ENCODE measurements around the gene ARHGEF11. TPM values are rescaled to one million over a fixed set of nuclear protein-coding genes. Genes with fewer than 3 reads are reported as not detected.

Gene ARHGEF11
- total RNA-seq, 6 experiments from 2014 or later = 21.3 to 24.8 (median 22.4) TPM

DNA sequence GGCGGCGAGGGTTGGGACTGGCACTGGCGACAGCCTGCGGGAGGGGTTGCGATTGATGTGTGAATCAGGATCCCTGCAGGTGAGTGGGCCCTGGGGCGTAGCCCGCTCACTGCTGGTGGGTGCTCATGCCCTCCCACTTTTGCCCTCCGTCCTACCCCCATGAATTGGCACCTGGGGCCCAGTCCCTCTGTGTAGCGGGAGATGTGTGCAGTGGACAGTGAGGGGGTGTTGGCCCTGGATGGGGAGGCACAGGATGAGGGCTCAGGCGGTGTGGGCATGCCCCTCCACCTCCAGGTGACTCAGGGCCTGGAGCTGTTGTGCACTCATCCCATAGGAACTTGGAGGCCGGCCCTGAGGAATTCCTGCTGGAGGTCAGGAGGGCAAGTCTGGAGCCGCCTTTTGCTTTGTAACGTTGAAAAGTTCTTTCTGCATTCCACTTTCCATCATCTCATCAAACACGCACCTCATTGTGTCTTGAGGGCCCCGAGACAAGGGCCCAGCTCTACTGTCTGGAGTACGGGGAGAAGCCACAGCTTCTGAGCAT is 149.0 kb downstream of the ARHGEF11 start:
- H3K4me1 Mint-ChIP-seq (ENCODE audit: low read depth) = peaks cover 58% of the 10 kb centered on the region
- no peaks in the 10 kb centered on the region; the same call in none of the 2 replicates for H3K27me3 Mint-ChIP-seq (ENCODE audit: insufficient read depth)
- TF ChIP-seq, protein P1, sequence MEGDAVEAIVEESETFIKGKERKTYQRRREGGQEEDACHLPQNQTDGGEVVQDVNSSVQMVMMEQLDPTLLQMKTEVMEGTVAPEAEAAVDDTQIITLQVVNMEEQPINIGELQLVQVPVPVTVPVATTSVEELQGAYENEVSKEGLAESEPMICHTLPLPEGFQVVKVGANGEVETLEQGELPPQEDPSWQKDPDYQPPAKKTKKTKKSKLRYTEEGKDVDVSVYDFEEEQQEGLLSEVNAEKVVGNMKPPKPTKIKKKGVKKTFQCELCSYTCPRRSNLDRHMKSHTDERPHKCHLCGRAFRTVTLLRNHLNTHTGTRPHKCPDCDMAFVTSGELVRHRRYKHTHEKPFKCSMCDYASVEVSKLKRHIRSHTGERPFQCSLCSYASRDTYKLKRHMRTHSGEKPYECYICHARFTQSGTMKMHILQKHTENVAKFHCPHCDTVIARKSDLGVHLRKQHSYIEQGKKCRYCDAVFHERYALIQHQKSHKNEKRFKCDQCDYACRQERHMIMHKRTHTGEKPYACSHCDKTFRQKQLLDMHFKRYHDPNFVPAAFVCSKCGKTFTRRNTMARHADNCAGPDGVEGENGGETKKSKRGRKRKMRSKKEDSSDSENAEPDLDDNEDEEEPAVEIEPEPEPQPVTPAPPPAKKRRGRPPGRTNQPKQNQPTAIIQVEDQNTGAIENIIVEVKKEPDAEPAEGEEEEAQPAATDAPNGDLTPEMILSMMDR (IDR thresholded peaks at IDR 0.05) = no peak
- peaks cover 7% of the 10 kb centered on the region; the same call in 1 of the 2 replicates for H3K36me3 Mint-ChIP-seq (ENCODE audit: low read depth)
- no peaks in the 10 kb centered on the region for H3K9me3 Mint-ChIP-seq
- H3K27ac Mint-ChIP-seq = peak overlapping the region; percentile 95
- peak overlapping the region; percentile 82 for H3K4me3 Mint-ChIP-seq
- DNase-seq = peak; percentile 90

DNA sequence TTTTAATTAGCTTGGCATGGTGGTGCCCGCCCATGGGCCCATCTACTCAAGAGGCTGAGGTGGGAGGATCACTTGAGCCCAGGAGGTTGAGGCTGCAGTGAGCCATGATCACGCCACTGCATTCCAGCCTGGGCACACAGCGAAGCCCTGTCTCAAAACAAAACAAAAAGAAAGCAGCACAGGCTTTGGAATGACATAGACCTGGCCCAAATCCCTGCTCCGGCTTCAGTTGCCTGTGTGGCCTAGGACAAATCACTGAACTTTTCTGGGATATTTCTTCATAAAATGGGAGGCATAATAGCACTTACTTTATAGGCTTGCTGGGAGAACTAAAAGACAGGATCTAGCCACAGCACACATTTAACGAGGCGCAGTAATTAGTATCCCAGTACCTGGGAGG is 149.6 kb downstream of the ARHGEF11 start:
- peaks cover 7% of the 10 kb centered on the region; the same call in 1 of the 2 replicates for H3K36me3 Mint-ChIP-seq (ENCODE audit: low read depth)
- H3K4me1 Mint-ChIP-seq (ENCODE audit: low read depth) = peaks cover 53% of the 10 kb centered on the region
- H3K4me3 Mint-ChIP-seq = peak overlapping the region; percentile 82
- TF ChIP-seq, protein P1 (IDR thresholded peaks at IDR 0.05) = no peak
- no peak for DNase-seq
- H3K27ac Mint-ChIP-seq = peak overlapping the region; percentile 95
- H3K27me3 Mint-ChIP-seq (ENCODE audit: insufficient read depth) = no peaks in the 10 kb centered on the region; the same call in none of the 2 replicates
- no peaks in the 10 kb centered on the region for H3K9me3 Mint-ChIP-seq

DNA sequence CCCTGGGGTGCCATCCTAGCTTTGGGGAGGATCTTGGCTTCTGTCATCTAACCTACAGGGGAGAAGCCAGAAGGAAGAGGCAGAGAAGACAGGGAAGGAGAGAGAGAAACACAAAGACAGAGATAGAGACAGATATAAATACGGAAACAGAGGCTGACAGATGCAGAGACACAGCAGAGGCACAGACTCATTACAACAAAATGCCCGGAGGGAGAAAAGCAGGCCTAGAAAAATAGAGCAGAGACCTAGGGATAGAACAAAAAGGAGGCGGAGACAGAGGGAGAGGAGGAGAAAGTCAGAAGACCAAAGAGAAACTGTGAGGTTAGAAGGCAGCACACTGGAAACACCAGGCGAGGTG is 150.1 kb downstream of the ARHGEF11 start:
- Mint-ChIP-seq H3K27ac (peak overlapping the region; percentile 95), H3K36me3 (ENCODE audit: low read depth) (peaks cover 7% of the 10 kb centered on the region; the same call in 1 of the 2 replicates), H3K4me3 (peak overlapping the region; percentile 82; the same call in 1 of the 2 replicates), H3K27me3 (ENCODE audit: insufficient read depth) (no peaks in the 10 kb centered on the region; the same call in none of the 2 replicates), H3K9me3 (no peaks in the 10 kb centered on the region), H3K4me1 (ENCODE audit: low read depth) (peaks cover 53% of the 10 kb centered on the region)
- peak; percentile 64 for DNase-seq
- TF ChIP-seq, protein P1 (IDR thresholded peaks at IDR 0.05) = no peak

DNA sequence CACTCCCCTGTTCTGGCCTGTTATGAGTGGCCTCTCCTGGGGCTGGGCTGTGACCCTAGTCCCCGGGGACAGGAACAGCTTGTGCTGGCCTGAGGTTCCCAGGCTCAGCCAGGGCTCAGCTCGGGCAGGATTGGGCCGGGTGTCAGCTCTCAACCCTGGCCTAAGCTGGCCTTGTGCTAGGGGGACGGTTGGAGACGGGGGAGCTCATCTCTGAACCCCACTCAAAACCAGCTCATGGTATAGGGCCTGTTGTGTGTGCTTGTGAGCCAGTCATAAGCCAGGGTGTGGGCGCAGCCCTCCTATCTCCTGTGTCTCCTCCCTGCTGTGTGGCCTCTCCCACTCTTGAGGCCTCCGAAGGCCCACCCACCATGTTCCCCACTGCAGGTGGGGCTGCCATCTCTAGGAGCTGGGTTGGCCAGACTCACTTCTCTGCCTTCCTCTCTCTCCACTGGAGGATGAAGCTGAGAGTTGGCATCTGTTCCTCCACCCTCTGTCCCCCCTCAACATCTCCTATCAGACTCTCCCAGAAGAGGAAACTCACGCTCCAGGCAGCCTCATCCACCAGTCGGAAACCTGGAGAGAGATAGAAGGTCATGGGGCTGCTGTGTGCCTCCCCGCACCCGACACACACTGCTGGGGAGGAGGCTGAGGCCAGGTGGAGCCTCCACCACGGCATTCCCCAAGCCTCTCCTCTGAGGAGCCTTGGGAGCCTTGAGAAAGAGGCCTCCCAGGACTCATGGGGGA is 150.7 kb downstream of the ARHGEF11 start:
- Mint-ChIP-seq H3K27ac (peak overlapping the region; percentile 95), H3K36me3 (ENCODE audit: low read depth) (peaks cover 7% of the 10 kb centered on the region; the same call in 1 of the 2 replicates), H3K27me3 (ENCODE audit: insufficient read depth) (no peaks in the 10 kb centered on the region; the same call in none of the 2 replicates), H3K9me3 (no peaks in the 10 kb centered on the region), H3K4me3 (peak overlapping the region; percentile 82; the same call in 1 of the 2 replicates), H3K4me1 (ENCODE audit: low read depth) (peaks cover 53% of the 10 kb centered on the region)
- DNase-seq = no peak
- TF ChIP-seq, protein P1 (IDR thresholded peaks at IDR 0.05) = no peak

DNA sequence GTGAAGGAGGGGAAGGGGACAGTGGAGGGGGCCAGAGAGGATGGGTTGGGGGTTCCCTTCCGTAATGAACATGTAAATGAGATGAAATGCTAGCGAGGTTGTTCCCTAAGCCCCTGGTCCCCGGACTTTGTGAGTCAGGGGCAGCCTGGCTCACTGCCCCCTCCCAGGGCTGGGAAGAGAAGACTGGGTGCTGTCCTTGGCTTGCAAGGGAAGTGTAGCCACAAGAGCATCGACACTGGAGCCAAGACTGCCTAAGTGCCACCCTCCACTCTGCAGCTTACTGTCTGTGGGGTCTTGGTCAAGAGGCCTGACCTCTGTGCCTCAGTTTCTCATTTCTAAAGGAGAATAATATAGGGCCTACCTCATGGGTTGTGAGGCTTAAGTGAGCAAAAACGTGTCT is 151.5 kb downstream of the ARHGEF11 start:
- peaks cover 7% of the 10 kb centered on the region; the same call in 1 of the 2 replicates for H3K36me3 Mint-ChIP-seq (ENCODE audit: low read depth)
- no peaks in the 10 kb centered on the region for H3K9me3 Mint-ChIP-seq
- H3K27ac Mint-ChIP-seq = peak overlapping the region; percentile 95
- H3K27me3 Mint-ChIP-seq (ENCODE audit: insufficient read depth) = no peaks in the 10 kb centered on the region; the same call in 1 of the 2 replicates
- no peak for DNase-seq
- H3K4me3 Mint-ChIP-seq = peak overlapping the region; percentile 82; the same call in 1 of the 2 replicates
- TF ChIP-seq, protein P1 (IDR thresholded peaks at IDR 0.05) = 0 out of 2 replicates have a peak, but pooled peaks have one; percentile 1
- H3K4me1 Mint-ChIP-seq (ENCODE audit: low read depth) = peaks cover 51% of the 10 kb centered on the region
